Memory B cell (primary cell): ENCODE results near the gene NKX2-2.

ENCODE experiments used
- ATAC-seq: fragments of 150-1000 bp; cut with Tn5 transposase; 2 replicates; pipeline ENCODE4 v1.10.0; 2021; ENCODE audit warnings: low read depth, mild to moderate bottlenecking, moderate library complexity
- DNase-seq, 2 donors: peaks; one replicate each; pipeline ENCODE4 v3.0.0; 2022; ENCODE audit warnings: low spot score in 2 of 2
- H3K27ac Mint-ChIP-seq: one replicate; pipeline ENCODE4 v1.8.0; 2022; ENCODE audit warnings: mild to moderate bottlenecking, moderate library complexity, mixed read lengths
- H3K27me3 Mint-ChIP-seq: one replicate; pipeline ENCODE4 v1.8.0; 2022; ENCODE audit warnings: mixed read lengths
- H3K36me3 Mint-ChIP-seq: one replicate; pipeline ENCODE4 v1.8.0; 2022; ENCODE audit warnings: mild to moderate bottlenecking, mixed read lengths
- H3K4me1 Mint-ChIP-seq: one replicate; pipeline ENCODE4 v1.8.0; 2022; ENCODE audit warnings: mixed read lengths
- H3K4me3 Mint-ChIP-seq: one replicate; pipeline ENCODE4 v1.8.0; 2022; ENCODE audit warnings: mild to moderate bottlenecking, moderate library complexity, mixed read lengths
- H3K9me3 Mint-ChIP-seq: one replicate; pipeline ENCODE4 v1.8.0; 2022; ENCODE audit warnings: mixed read lengths

The NKX2-2 gene

GRCh38 chr20:21509079-21509596 is 4.7 kb downstream of the NKX2-2 start:
- Mint-ChIP-seq H3K4me3 (no peak overlapping the region), H3K27ac (no peak overlapping the region), H3K9me3 (no peaks in the 10 kb centered on the region), H3K36me3 (no peaks in the 10 kb centered on the region), H3K4me1 (peaks cover 13% of the 10 kb centered on the region), H3K27me3 (peaks cover 16% of the 10 kb centered on the region)
- DNase-seq (no peak), ATAC-seq (no peak)

DNA sequence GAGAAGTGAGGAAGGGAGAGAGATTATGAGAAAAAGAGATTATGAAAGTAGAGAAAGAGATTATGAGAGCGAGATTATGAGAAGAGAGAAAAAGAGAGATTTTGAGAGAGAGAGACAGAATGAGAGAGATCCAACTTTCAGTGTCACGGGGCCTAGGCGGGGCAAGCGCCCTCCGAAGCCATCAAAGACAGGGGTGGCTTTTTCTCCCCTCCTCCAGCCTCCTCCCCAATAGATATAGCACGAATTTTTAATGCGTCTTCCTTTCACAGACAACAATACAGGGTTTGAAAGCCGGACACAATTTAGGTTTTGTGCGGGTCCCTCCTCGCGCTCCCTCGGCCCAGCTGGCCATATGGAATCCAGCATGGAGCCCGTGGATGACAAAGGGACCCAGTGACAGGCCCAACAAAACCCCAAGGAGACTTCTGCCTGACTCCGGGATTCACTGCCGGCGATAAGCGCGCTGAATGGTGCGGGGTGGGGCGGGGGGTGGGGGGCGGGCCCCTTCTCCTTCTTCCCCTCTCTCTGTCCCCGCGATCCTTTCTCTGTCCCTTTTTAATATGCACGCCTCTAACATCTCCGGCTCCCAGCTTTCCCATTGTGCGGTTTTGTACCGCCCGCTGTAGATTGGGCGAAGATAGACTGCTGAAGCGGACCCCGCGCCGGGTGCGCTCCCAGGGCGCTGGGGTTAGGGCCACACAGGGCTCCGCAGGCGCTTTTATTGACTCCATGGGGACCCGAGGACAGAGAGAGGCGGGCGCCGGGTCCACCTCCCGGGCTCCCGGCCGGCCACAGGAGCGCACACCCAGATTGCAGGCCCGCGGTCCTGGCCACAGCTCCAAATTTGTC is 5.4 kb downstream of the NKX2-2 start:
- H3K4me3 Mint-ChIP-seq: no peak overlapping the region
- no peaks in the 10 kb centered on the region for H3K9me3 Mint-ChIP-seq
- H3K36me3 Mint-ChIP-seq: no peaks in the 10 kb centered on the region
- H3K27ac Mint-ChIP-seq: no peak overlapping the region
- peaks cover 16% of the 10 kb centered on the region for H3K27me3 Mint-ChIP-seq
- DNase-seq (no peak), ATAC-seq (no peak)
- peaks cover 12% of the 10 kb centered on the region for H3K4me1 Mint-ChIP-seq

DNA sequence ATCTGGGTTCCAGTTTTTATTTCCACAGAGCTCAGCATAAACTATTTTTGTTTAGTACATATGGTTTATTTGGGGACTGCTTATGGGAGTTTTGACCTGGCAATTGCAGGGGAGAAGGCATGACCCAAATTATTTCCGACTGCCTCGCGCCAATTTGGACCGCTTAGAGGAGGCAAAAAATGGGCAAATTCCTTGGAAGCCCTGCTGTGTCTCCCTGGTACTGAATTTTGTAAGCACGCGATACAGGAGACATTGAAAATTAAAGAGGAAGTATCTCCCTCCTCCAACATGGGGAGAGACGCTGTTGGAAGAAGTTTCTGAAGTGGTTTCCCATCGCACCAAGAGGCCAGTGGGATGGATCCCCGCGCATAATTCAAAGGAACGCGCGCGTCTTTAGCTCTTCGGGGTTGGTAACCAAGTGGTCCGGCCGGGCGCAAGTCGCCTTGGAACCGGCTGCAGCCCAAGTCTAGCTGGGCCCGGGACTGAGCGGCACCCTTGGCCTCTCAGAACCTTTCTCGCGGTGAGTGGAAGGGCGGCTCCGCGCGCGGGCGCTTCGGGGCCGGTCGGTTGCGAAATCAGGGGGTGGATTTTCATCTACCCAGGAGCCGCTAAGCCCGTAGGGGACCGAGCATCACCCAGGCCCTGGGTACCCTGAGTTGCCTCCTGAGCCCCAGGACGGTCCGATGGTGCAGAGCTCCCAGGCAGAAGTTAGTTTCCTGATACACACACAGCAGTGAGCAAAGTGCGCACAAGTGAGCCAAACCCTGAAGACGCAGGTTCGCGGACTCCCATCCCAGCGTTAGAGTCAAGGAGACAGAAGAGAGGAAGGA is 6.2 kb downstream of the NKX2-2 start:
- ATAC-seq (no peak), DNase-seq (peak in 1 of 2 donors; percentile 10)
- Mint-ChIP-seq H3K27me3 (peaks cover 18% of the 10 kb centered on the region), H3K36me3 (no peaks in the 10 kb centered on the region), H3K27ac (no peak overlapping the region), H3K9me3 (no peaks in the 10 kb centered on the region), H3K4me1 (peaks cover 12% of the 10 kb centered on the region), H3K4me3 (no peak overlapping the region)

DNA sequence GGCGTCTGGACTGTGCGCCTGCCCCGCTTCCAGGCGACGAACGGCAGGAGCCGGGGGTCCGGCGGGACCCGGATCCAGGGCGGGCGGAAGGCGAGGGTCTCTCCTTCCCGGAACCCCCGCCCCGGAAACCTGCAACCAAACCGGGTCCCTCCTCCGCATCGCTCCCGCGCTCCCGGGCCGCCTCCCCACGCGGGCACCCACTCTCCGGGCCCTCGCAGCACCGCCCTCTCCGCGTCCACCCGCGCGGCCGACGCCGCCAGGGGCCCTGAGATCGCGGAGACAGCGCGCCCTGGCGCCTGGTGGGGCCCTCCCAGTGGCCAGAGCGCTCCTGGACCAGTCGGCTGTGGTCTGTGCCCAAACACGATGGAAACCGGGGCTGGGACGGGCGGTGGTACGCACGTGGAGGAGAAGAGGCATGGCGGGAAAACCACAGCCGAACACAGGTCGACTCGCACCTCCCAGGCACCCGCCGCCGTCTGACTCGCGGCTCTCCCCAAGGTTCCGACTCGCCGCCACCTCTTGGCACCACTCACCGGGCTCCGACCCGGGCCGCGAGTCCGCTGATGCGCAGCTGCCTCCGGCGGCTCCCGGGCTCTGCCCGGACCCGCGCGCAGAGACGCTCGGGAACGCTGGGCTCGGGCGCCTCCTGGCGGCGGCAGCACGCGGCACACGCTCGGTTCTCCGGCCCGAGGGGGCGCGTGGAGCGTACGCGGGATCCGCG is 7.9 kb downstream of the NKX2-2 start:
- ATAC-seq: peak; percentile 39
- H3K36me3 Mint-ChIP-seq: no peaks in the 10 kb centered on the region
- no peak overlapping the region for H3K4me3 Mint-ChIP-seq
- peak overlapping the region; percentile 45 for H3K27ac Mint-ChIP-seq
- DNase-seq: peak; percentile 38 to 57
- no peaks in the 10 kb centered on the region for H3K9me3 Mint-ChIP-seq
- peaks cover 14% of the 10 kb centered on the region for H3K27me3 Mint-ChIP-seq
- peaks cover 12% of the 10 kb centered on the region for H3K4me1 Mint-ChIP-seq

DNA sequence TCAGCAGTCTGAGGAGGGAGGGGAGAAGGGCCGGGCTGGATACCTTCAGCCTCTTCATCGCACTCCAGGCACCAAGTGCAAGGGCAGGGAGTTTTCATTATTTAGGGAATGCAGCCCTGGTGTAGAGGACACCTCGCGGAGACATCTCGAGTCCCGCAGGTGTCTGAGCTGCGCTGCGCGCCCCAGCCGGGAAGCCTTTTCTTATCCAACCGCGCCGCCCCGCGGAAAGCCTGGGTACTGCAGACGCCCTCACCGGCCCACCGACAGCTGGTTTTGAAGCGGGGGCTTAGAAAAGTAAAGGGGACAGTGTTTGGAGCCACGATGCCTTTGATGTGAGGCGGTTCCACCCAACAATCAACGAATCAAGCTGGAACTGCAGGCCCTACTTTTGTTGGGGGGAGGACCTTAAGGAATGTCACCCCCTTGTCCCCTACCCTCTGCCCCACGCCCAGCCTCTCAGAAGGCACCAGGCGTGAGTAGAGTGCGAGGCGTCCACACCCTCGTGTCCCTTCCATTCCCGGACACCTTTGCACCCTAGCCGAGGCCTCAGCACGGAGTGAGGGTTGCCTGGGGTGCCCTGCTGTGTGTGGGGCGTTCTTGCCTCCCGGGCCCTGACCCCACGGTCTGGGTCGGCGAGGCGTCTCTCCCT is 8.6 kb downstream of the NKX2-2 start:
- ATAC-seq (peak; percentile 45), DNase-seq (peak; percentile 78 to 87)
- Mint-ChIP-seq H3K9me3 (no peaks in the 10 kb centered on the region), H3K4me3 (peak overlapping the region; percentile 34), H3K4me1 (peaks cover 9% of the 10 kb centered on the region), H3K27ac (no peak overlapping the region), H3K27me3 (peaks cover 21% of the 10 kb centered on the region), H3K36me3 (no peaks in the 10 kb centered on the region)

DNA sequence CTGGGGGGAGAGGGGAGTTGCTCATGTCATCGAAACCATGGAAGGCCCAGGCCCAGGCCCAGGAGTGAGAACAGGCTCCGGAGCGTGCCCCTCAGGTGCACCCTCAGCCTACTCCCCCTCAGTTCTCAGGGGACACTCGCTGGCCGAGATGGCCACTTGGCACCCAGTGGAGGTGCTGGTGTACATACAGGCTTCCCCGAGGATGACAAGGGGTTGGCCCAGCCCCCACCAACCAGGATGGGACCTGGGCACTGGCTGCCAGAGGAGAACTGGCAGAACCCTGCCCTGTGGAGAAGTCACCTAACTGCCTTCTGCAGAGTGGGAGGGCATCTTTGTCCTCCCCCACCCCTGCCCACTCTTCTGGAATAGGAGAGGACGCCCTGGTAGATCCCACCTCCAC is 9.5 kb downstream of the NKX2-2 start:
- DNase-seq: no peak
- Mint-ChIP-seq H3K9me3 (no peaks in the 10 kb centered on the region), H3K4me1 (peaks cover 5% of the 10 kb centered on the region), H3K36me3 (no peaks in the 10 kb centered on the region), H3K4me3 (no peak overlapping the region), H3K27ac (no peak overlapping the region), H3K27me3 (peaks cover 19% of the 10 kb centered on the region)
- no peak for ATAC-seq

DNA sequence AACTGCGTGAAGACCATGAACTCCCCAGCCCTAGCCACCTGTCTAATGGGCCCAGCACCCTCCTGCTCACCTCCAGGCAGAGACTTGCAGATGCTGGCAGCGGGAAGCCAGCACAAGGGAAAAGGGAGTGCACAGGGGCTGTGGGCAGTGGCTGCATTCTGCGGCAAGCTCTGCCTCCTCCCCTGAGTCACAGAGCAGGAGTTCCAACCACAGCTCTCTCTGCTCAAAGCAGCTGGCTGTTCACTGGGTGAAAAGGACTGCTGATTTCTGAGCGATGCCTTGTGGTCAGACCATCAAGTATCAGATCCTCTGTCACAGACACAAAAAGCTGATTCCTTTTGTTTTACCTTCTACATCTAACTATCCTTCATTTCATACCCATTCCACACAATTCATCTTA is 10.5 kb downstream of the NKX2-2 start:
- Mint-ChIP-seq H3K27me3 (peaks cover 18% of the 10 kb centered on the region), H3K9me3 (no peaks in the 10 kb centered on the region), H3K4me3 (no peak overlapping the region), H3K4me1 (peaks cover 5% of the 10 kb centered on the region), H3K36me3 (no peaks in the 10 kb centered on the region), H3K27ac (no peak overlapping the region)
- DNase-seq (no peak), ATAC-seq (no peak)

- H3K4me1 Mint-ChIP-seq: no peaks in the 10 kb centered on the region
- DNase-seq: no peak
- no peak overlapping the region for H3K27ac Mint-ChIP-seq
- no peaks in the 10 kb centered on the region for H3K9me3 Mint-ChIP-seq
- no peak overlapping the region for H3K4me3 Mint-ChIP-seq
- peaks cover 16% of the 10 kb centered on the region for H3K27me3 Mint-ChIP-seq
- H3K36me3 Mint-ChIP-seq: no peaks in the 10 kb centered on the region
- no peak for ATAC-seq
These were observed 12.7 kb downstream of the NKX2-2 start for GRCh38 chr20:21501184-21501583.

GRCh38 chr20:21500599-21500998 is 13.3 kb downstream of the NKX2-2 start:
- peaks cover 17% of the 10 kb centered on the region for H3K27me3 Mint-ChIP-seq
- no peaks in the 10 kb centered on the region for H3K4me1 Mint-ChIP-seq
- H3K36me3 Mint-ChIP-seq: no peaks in the 10 kb centered on the region
- H3K4me3 Mint-ChIP-seq: no peak overlapping the region
- DNase-seq (no peak), ATAC-seq (no peak)
- no peak overlapping the region for H3K27ac Mint-ChIP-seq
- no peaks in the 10 kb centered on the region for H3K9me3 Mint-ChIP-seq

GRCh38 chr20:21499641-21500040 is 14.2 kb downstream of the NKX2-2 start:
- H3K27ac Mint-ChIP-seq: no peak overlapping the region
- H3K27me3 Mint-ChIP-seq: peaks cover 18% of the 10 kb centered on the region
- no peaks in the 10 kb centered on the region for H3K4me1 Mint-ChIP-seq
- H3K4me3 Mint-ChIP-seq: no peak overlapping the region
- ATAC-seq (no peak), DNase-seq (no peak)
- no peaks in the 10 kb centered on the region for H3K36me3 Mint-ChIP-seq
- no peaks in the 10 kb centered on the region for H3K9me3 Mint-ChIP-seq

DNA sequence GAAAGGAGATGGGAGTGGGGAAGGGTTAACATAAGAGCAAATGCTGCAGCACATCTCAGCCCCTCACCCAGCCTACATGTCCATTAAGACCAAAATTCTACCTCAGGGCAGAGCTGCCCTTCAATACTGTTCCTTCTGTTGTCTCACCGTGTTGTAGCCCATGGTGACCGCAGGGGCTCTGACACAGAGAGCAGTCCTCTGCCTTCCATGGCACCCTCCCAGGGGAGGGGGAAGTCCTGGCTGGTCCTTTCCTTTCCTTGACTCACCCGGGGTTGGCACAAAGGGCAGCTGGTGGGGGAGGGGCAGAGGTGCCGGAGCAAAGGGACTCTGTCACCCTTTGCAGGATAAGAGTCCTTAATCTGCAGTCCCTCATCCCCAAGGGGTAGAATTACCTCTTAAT is 15.2 kb downstream of the NKX2-2 start:
- Mint-ChIP-seq H3K4me1 (no peaks in the 10 kb centered on the region), H3K27me3 (peaks cover 18% of the 10 kb centered on the region), H3K9me3 (no peaks in the 10 kb centered on the region), H3K27ac (no peak overlapping the region), H3K36me3 (no peaks in the 10 kb centered on the region), H3K4me3 (no peak overlapping the region)
- ATAC-seq (no peak), DNase-seq (no peak)

- Mint-ChIP-seq H3K4me1 (no peaks in the 10 kb centered on the region), H3K9me3 (no peaks in the 10 kb centered on the region), H3K36me3 (no peaks in the 10 kb centered on the region), H3K27me3 (peaks cover 16% of the 10 kb centered on the region), H3K27ac (no peak overlapping the region), H3K4me3 (no peak overlapping the region)
- DNase-seq (no peak), ATAC-seq (no peak)
These were observed 15.7 kb downstream of the NKX2-2 start for GRCh38 chr20:21498195-21498594.

DNA sequence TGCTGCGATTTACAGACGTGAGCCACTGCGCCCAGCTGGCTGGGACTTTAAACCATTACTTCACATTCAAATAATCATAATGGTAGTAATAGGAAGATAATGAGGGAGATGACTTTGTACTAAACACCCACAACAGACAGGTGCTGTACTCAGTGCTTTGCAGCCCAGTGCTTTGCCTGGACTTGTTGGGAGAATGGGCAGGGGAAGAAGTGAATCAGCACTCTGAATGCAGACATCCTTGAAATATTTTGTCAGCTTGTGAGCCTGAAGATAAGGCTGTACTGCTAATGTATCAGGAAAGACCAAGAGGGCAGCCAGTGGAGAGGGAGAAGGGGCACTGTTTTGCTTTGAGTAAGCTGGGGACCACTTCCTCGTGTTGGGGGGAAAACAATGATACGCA is 17.4 kb downstream of the NKX2-2 start:
- ATAC-seq (no peak), DNase-seq (no peak)
- Mint-ChIP-seq H3K4me3 (no peak overlapping the region), H3K27me3 (peaks cover 17% of the 10 kb centered on the region), H3K27ac (no peak overlapping the region), H3K36me3 (no peaks in the 10 kb centered on the region), H3K9me3 (no peaks in the 10 kb centered on the region), H3K4me1 (no peaks in the 10 kb centered on the region)
